Stimulated activated CD8-positive, alpha-beta memory T cell treated with anti-CD3 and anti-CD28 coated beads, Interleukin-2, amount 100 ng/mL, for 1 hour (primary cell): ENCODE results near the gene SGPL1.

Experiments used
- DNase-seq, 2 donors: peaks; one replicate each; pipeline ENCODE4 v3.0.0-alpha.2; 2020; ENCODE audit warnings: low read depth in 2 of 2

The SGPL1 gene

GRCh38 chr10:70921285-70921684 is 105.5 kb downstream of the SGPL1 start:
- DNase-seq, result no peak

- DNase-seq, result no peak
These were observed 107.9 kb downstream of the SGPL1 start for GRCh38 chr10:70923696-70924095.

DNA sequence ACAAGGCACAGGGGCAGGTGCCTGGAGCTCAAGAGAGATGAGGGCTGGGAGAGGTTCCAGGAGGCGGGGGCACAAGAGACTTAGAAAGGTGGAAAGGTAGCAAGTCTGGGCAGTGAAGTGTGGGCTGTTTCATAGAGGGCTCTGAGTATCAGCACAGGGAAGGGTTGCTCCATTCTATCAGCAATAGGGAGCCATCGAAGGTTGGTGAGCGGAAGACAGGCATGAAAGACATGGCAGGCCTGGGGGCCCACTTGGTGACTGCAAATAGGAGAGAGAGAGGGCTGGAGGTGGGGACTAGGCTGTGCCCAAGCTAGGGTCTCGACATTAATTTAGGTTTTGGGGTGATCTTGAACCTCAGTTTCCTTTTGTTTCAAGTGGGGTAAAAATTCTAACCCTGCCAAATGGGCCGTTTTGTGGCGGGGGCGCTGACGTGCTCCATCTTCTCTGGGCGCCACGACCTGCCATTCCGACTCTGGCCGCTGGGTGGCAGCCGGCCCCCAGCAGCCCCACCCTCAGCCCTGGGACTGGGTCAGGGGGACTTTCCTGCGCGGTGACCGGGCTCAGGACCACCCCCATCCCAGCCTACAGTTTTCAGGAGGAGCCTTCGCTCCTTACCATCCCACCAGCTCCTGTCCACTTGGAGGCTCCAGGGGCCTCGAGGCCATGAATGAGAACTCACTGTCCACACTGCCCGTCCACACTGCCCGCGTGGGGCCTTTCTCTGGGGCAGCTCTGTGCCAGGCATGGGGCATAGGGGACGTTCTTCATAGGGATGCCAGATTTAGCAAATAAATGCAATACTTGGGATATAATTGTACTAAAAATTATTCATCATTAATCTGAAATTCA is 109.9 kb downstream of the SGPL1 start:
- peak in 1 of 2 donors; percentile 17 for DNase-seq

GRCh38 chr10:70926226-70927000 is 110.7 kb downstream of the SGPL1 start:
- no peak for DNase-seq

GRCh38 chr10:70927189-70927943 is 111.6 kb downstream of the SGPL1 start:
- DNase-seq, result no peak

- DNase-seq, result no peak
These were observed 112.4 kb downstream of the SGPL1 start for GRCh38 chr10:70928140-70928539.

DNA sequence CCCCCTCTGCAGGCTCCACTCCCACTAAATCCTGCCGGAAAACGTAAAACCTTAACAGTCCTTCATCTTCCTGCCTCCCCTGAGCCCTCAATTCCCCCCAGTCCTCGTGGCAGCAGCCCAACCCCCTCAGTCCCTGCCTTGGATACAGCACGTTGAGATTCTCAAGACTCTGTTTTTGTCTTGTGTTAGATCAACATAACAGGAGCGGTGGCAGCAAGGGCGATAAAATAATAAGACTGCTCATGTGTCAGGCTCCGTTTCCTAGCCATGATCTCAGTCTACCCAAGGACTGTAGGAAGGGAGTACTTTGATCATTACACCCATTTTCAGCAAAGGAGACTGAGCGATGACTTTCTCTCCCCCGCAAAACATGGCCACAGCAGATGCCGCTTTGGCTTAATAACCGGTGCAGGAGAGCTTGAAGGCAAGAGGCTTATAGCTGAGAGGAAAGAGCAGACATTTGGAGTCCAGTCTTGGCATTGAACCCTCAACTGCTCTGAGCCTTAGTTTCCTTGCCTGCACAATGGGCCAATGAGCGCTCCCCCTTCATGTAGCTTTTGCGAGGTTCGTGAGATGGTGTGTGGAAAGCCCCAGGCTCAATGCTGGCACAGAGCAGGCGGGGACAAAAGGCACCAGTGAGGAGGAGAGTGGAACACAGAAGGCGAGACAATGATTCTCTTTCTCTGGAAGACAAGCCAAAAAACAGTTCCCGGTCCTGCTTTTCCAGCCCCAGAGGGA is 114.7 kb downstream of the SGPL1 start:
- no peak for DNase-seq
